ENCODE data around the gene PCBD2.

PCBD2 gene

DNA sequence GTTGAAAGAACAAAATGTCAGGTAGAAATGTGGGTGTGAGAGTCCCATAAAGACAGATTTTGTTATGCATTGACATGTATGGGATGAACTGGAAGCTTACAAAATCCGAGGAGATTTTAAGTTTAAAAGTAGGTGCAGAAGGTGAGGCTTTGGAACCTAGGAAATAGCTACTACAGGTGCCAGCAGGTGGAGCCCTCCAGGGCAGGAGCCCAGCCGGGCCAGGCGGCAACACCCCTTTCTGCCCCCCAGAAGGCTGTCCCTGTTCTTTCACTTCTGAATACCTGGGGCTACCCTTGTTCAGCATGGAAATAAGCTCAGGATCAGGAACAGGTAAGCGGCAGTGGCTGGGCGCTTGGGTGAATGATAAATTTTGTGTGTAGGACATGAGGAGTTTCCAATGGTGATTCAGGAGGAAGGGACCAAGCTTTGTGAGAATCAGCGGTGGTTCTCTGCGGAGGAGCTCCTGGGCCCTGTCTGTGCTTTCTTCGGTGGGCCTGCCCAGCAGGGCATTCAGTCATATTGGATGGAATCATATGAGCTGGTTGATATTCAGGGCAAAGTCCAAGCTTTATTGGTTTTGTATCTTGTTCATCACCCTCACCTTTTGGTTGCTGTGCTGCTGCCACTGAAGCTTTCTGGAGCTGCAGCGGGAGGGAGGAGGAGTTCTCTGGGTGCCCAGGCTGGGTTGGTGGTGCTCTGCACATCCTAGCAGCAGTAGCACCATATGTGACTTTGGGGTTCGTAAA, 12.3 kb downstream of the PCBD2 start:
- Histone ChIP-seq H3K36me3 (ENCODE audit: insufficient read depth, low read length) (peaks cover 76% of the 10 kb centered on the region), H4K20me1 (ENCODE audit: insufficient read depth, low read length) (peaks cover 7% of the 10 kb centered on the region; the same call in 1 of the 2 replicates)
- DNase-seq = no peak

GRCh38 chr5:134918861-134919260, 13.9 kb downstream of the PCBD2 start:
- no peak for ATAC-seq (ENCODE audit: insufficient read depth, low read depth)
- no peak for DNase-seq
- Histone ChIP-seq H4K20me1 (ENCODE audit: insufficient read depth, low read length) (peaks cover 7% of the 10 kb centered on the region; the same call in 1 of the 2 replicates), H2AFZ (ENCODE audit: low read depth, low read length) (no peak overlapping the region), H3K9ac (ENCODE audit: low read depth, low read length) (no peak overlapping the region), H3K79me2 (ENCODE audit: insufficient read depth, low read length) (peaks cover 4% of the 10 kb centered on the region; the same call in 1 of the 2 replicates), H3K4me2 (ENCODE audit: insufficient read depth, low read length) (no peak overlapping the region), H3K9me3 (ENCODE audit: insufficient read depth, low read length, severe bottlenecking) (no peaks in the 10 kb centered on the region), H3K4me1 (ENCODE audit: insufficient read depth, low read length) (no peaks in the 10 kb centered on the region), H3K36me3 (ENCODE audit: insufficient read depth, low read length) (peaks cover 70% of the 10 kb centered on the region), H3K27ac (ENCODE audit: low read length) (no peak overlapping the region), H3K27me3 (ENCODE audit: insufficient read depth, low read length, poor library complexity) (no peaks in the 10 kb centered on the region), H3K4me3 (ENCODE audit: low read depth in 1 of 2, low read length in 2 of 2) (no peak overlapping the region)
- no peak for TF ChIP-seq EZH2 (IDR thresholded peaks at IDR 0.05; ENCODE audit: borderline replicate concordance, low read depth, low read length, severe bottlenecking)
- TF ChIP-seq, protein P1, sequence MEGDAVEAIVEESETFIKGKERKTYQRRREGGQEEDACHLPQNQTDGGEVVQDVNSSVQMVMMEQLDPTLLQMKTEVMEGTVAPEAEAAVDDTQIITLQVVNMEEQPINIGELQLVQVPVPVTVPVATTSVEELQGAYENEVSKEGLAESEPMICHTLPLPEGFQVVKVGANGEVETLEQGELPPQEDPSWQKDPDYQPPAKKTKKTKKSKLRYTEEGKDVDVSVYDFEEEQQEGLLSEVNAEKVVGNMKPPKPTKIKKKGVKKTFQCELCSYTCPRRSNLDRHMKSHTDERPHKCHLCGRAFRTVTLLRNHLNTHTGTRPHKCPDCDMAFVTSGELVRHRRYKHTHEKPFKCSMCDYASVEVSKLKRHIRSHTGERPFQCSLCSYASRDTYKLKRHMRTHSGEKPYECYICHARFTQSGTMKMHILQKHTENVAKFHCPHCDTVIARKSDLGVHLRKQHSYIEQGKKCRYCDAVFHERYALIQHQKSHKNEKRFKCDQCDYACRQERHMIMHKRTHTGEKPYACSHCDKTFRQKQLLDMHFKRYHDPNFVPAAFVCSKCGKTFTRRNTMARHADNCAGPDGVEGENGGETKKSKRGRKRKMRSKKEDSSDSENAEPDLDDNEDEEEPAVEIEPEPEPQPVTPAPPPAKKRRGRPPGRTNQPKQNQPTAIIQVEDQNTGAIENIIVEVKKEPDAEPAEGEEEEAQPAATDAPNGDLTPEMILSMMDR (IDR thresholded peaks at IDR 0.05; ENCODE audit: borderline replicate concordance, extremely low read depth, low read length, poor library complexity, severe bottlenecking) = no peak

More for the DNA sequence above, 12.3 kb downstream of the PCBD2 start:
- Histone ChIP-seq H2AFZ (ENCODE audit: low read depth, low read length) (no peak overlapping the region), H3K4me2 (ENCODE audit: insufficient read depth, low read length) (no peak overlapping the region), H3K9ac (ENCODE audit: low read depth, low read length) (no peak overlapping the region), H3K9me3 (ENCODE audit: insufficient read depth, low read length, severe bottlenecking) (no peaks in the 10 kb centered on the region), H3K79me2 (ENCODE audit: insufficient read depth, low read length) (peaks cover 4% of the 10 kb centered on the region; the same call in 1 of the 2 replicates), H3K27me3 (ENCODE audit: insufficient read depth, low read length, poor library complexity) (no peaks in the 10 kb centered on the region), H3K4me3 (ENCODE audit: low read depth in 1 of 2, low read length in 2 of 2) (no peak overlapping the region), H3K27ac (ENCODE audit: low read length) (no peak overlapping the region), H3K4me1 (ENCODE audit: insufficient read depth, low read length) (no peaks in the 10 kb centered on the region)
- ATAC-seq (ENCODE audit: insufficient read depth, low read depth) = 0 out of 3 replicates have a peak, but pooled peaks have one; percentile 24
- TF ChIP-seq EZH2 (IDR thresholded peaks at IDR 0.05; ENCODE audit: borderline replicate concordance, low read depth, low read length, severe bottlenecking) = no peak
- TF ChIP-seq, protein P1 (IDR thresholded peaks at IDR 0.05; ENCODE audit: borderline replicate concordance, extremely low read depth, low read length, poor library complexity, severe bottlenecking) = peak; percentile 23

DNA sequence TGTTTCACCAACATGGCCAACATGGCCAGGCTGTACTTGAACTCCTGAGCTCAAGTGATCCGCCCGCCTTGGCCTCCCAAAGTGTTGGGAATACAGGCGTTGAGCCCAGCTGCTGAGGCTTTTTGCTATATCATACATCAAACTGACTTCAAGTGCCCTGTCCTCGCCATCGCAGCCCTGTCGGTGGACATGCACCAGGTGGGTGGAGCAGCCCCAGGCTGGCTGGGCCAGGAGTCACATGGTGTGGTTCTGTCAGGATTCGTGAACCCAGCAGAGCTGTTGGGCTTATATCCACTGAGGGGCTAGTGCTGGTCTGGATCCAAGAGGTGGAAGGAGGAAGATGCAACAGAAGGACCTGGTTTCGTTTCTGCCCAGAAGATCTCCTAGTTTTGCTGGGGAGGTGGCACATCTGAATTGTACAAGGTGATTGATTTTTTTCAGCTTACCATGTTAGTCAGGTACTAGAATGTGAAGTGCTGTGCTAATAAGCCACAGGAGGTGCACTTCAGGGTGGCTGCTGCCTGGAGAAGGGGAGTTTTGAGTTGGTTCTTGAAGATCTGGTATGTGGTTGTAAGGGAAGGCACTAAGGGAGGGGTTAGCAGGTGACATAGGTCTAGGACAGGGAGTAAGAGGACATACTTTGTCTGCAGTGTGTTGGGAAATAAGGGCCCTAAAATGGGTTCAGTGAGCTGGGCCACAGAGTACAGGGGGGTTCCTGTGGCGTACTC, 16.1 kb downstream of the PCBD2 start:
- Histone ChIP-seq H3K4me3 (ENCODE audit: low read depth in 1 of 2, low read length in 2 of 2) (no peak overlapping the region), H3K36me3 (ENCODE audit: insufficient read depth, low read length) (peaks cover 49% of the 10 kb centered on the region), H3K79me2 (ENCODE audit: insufficient read depth, low read length) (peaks cover 4% of the 10 kb centered on the region; the same call in 1 of the 2 replicates), H4K20me1 (ENCODE audit: insufficient read depth, low read length) (peaks cover 7% of the 10 kb centered on the region; the same call in 1 of the 2 replicates), H3K27ac (ENCODE audit: low read length) (no peak overlapping the region), H3K27me3 (ENCODE audit: insufficient read depth, low read length, poor library complexity) (no peaks in the 10 kb centered on the region), H2AFZ (ENCODE audit: low read depth, low read length) (no peak overlapping the region), H3K9ac (ENCODE audit: low read depth, low read length) (no peak overlapping the region), H3K9me3 (ENCODE audit: insufficient read depth, low read length, severe bottlenecking) (no peaks in the 10 kb centered on the region), H3K4me2 (ENCODE audit: insufficient read depth, low read length) (no peak overlapping the region), H3K4me1 (ENCODE audit: insufficient read depth, low read length) (no peaks in the 10 kb centered on the region)
- TF ChIP-seq, protein P1 (IDR thresholded peaks at IDR 0.05; ENCODE audit: borderline replicate concordance, extremely low read depth, low read length, poor library complexity, severe bottlenecking) = no peak
- no peak for TF ChIP-seq EZH2 (IDR thresholded peaks at IDR 0.05; ENCODE audit: borderline replicate concordance, low read depth, low read length, severe bottlenecking)
- ATAC-seq (ENCODE audit: insufficient read depth, low read depth) (no peak), DNase-seq (no peak)

Data from DND-41 (cell line).